ENCODE measurements around the gene KIAA1586.
"Not testable (repeated sequence)": the region's sequence is repeated elsewhere in the genome, so short reads cannot be mapped to it uniquely, and the experiment has no call there.

KIAA1586 gene

GRCh38 chr6:57047859-57048258 is 1.4 kb downstream of the KIAA1586 start:
- not testable (repeated sequence) for DNase-seq

- DNase-seq = no peak
Observed at GRCh38 chr6:57048577-57048976, 2.1 kb downstream of the KIAA1586 start.

- no peak for DNase-seq
Observed at GRCh38 chr6:57063847-57064246, 17.4 kb downstream of the KIAA1586 start.

GRCh38 chr6:57064809-57065208 is 18.3 kb downstream of the KIAA1586 start:
- no peak for DNase-seq

- DNase-seq = no peak
Observed at GRCh38 chr6:57068061-57068460, 21.6 kb downstream of the KIAA1586 start.

GRCh38 chr6:57069228-57069627 is 22.7 kb downstream of the KIAA1586 start:
- no peak for DNase-seq

- DNase-seq = no peak
Observed at GRCh38 chr6:57069920-57070331, 23.4 kb downstream of the KIAA1586 start.

GRCh38 chr6:57072108-57072507 is 25.6 kb downstream of the KIAA1586 start:
- DNase-seq = no peak

- no peak for DNase-seq
Observed at GRCh38 chr6:57074383-57074782, 27.9 kb downstream of the KIAA1586 start.

- no peak for DNase-seq
Observed at GRCh38 chr6:57075092-57075491, 28.6 kb downstream of the KIAA1586 start.

GRCh38 chr6:57078531-57079207 is 32.2 kb downstream of the KIAA1586 start:
- no peak for DNase-seq

GRCh38 chr6:57085471-57085870 is 39.0 kb downstream of the KIAA1586 start:
- no peak for DNase-seq

GRCh38 chr6:57086843-57087242 is 40.4 kb downstream of the KIAA1586 start:
- DNase-seq = no peak

GRCh38 chr6:57087916-57088315 is 41.4 kb downstream of the KIAA1586 start:
- DNase-seq = no peak

GRCh38 chr6:57089265-57089664 is 42.8 kb downstream of the KIAA1586 start:
- DNase-seq = no peak

GRCh38 chr6:57089687-57090457 is 43.4 kb downstream of the KIAA1586 start, which contains the start of gene ZNF451:
Gene ZNF451, plus strand, starts transcription at chr6:57090188. Its CDS starts 66 bp downstream, at chr6:57090254.
- DNase-seq = peak; percentile 44

GRCh38 chr6:57090458-57091067 is 44.1 kb downstream of the KIAA1586 start:
- not testable (repeated sequence) for DNase-seq

- not testable (repeated sequence) for DNase-seq
Observed at GRCh38 chr6:57091375-57091774, 44.9 kb downstream of the KIAA1586 start.

- DNase-seq = no peak
Observed at GRCh38 chr6:57094689-57095088, 48.2 kb downstream of the KIAA1586 start.

GRCh38 chr6:57097596-57097995 is 51.1 kb downstream of the KIAA1586 start:
- no peak for DNase-seq

GRCh38 chr6:57102976-57103375 is 56.5 kb downstream of the KIAA1586 start:
- DNase-seq = no peak

- DNase-seq = no peak
Observed at GRCh38 chr6:57104336-57104735, 57.8 kb downstream of the KIAA1586 start.
